HCT116 (cell line): ENCODE results near the gene DLG2. TPM values are rescaled to one million over a fixed set of nuclear protein-coding genes. Genes with fewer than 3 reads are reported as not detected.

Experiments used
- ATAC-seq: fragments of 200-7000 bp; cut with Tn5 transposase; 2 replicates; pipeline ENCODE4 v1.9.1; 2020; ENCODE audit warnings: mild to moderate bottlenecking, moderate library complexity
- BruUV-seq: library from RNA; stranded (reverse); fragments of 400-500 nt; replicated peaks from 2 replicates; lab custom pipeline; 2021; lab: Mats Ljungman, UMichigan
- CTCF ChIA-PET: fragments of 300-600 bp; sonication (Branson Sonifier 250); formaldehyde crosslinking; loops from one replicate; lab custom pipeline; 2021; ENCODE audit warnings: antibody characterized with exemption; lab: Charles Lee
- POLR2A ChIA-PET: fragments of 300-600, 350-600 bp; sonication (Branson Sonifier 250); formaldehyde crosslinking; loops from one replicate; lab custom pipeline; 2021; ENCODE audit warnings: antibody characterized with exemption; lab: Charles Lee
- RAD21 ChIA-PET, 2 experiments: fragments of 300-600 bp; sonication (Branson Sonifier 250); formaldehyde crosslinking; loops; one replicate each; lab custom pipeline; 2023; ENCODE audit warnings: low total read pairs in 2 of 2; ENCODE audit not compliant: uncharacterized antibody in 2 of 2, unreplicated experiment in 2 of 2, low non-redundant PET in 1 of 2; lab: Charles Lee
- DNase-seq: peaks from one replicate; pipeline ENCODE4 v3.0.0-alpha.2; 2010; ENCODE audit warnings: low read depth, low spot score
- H2AFZ ChIP-seq: fragments of 200-600 bp; shearing (Covaris generic), sonication (generic); 2 replicates; pipeline ENCODE4 v1.6.1; 2017; ENCODE audit warnings: low read depth, mixed run types, mixed read lengths, antibody characterized with exemption, low read length; ENCODE audit not compliant: poor library complexity, severe bottlenecking
- H3K27ac ChIP-seq: 2 replicates; pipeline ENCODE4 v1.5.1; 2012; ENCODE audit warnings: low read depth, low read length
- H3K27me3 ChIP-seq: fragments of 200-600 bp; sonication (generic); 2 replicates; pipeline ENCODE4 v1.6.1; 2016; ENCODE audit warnings: mixed run types, low read length, mixed read lengths; ENCODE audit not compliant: insufficient read depth
- H3K36me3 ChIP-seq, 2 experiments: fragments of 200-500 bp in 1 of 2; fragments of 200-600 bp in 1 of 2; sonication (Bioruptor generic) in 1 of 2; sonication (generic) in 1 of 2; 2 replicates each; pipeline versions ENCODE4 v1.5.1 to v1.6.1; 2014 to 2016; ENCODE audit warnings: low read length in 2 of 2, inconsistent platforms in 1 of 2, mixed read lengths in 1 of 2, mixed run types in 1 of 2; ENCODE audit not compliant: insufficient read depth in 2 of 2, control insufficient read depth in 1 of 2
- H3K4me1 ChIP-seq, 2 experiments: fragments of 200-600 bp in 1 of 2; sonication (generic) in 1 of 2; 2 replicates each; pipeline versions ENCODE4 v1.5.1 to v1.6.1; 2012 to 2017; ENCODE audit warnings: low read length in 2 of 2, inconsistent platforms in 1 of 2, mild to moderate bottlenecking in 1 of 2, mixed read lengths in 1 of 2, mixed run types in 1 of 2, moderate library complexity in 1 of 2; ENCODE audit not compliant: insufficient read depth in 2 of 2, control insufficient read depth in 1 of 2
- H3K4me2 ChIP-seq: fragments of 200-600 bp; sonication (generic); 2 replicates; pipeline ENCODE4 v1.6.1; 2017; ENCODE audit warnings: mixed run types, low read length, mixed read lengths
- H3K4me3 ChIP-seq, 2 experiments: fragments of 200-600 bp in 1 of 2; sonication (generic) in 1 of 2; replicated peaks in 1 of 2; 2 replicates each; pipeline ENCODE4 v1.5.1; 2011 to 2016; ENCODE audit warnings: low read length in 2 of 2, control low read depth in 1 of 2, low read depth in 1 of 2, mild to moderate bottlenecking in 1 of 2, mixed read lengths in 1 of 2, mixed run types in 1 of 2
- H3K79me2 ChIP-seq: fragments of 200-600 bp; sonication (generic); 2 replicates; pipeline ENCODE4 v1.6.1; 2017; ENCODE audit warnings: mild to moderate bottlenecking, mixed run types, low read length, moderate library complexity, mixed read lengths; ENCODE audit not compliant: insufficient read depth
- H3K9ac ChIP-seq: fragments of 200-600 bp; sonication (generic); 2 replicates; pipeline ENCODE4 v1.6.1; 2016; ENCODE audit warnings: low read length, mixed read lengths
- H3K9me2 ChIP-seq: fragments of 200-600 bp; sonication (generic), shearing (Covaris generic); 2 replicates; pipeline ENCODE4 v1.6.1; 2017; ENCODE audit warnings: mixed run types, mild to moderate bottlenecking, moderate library complexity; ENCODE audit not compliant: insufficient read depth
- H3K9me3 ChIP-seq, 2 experiments: fragments of 200-500 bp in 1 of 2; fragments of 200-600 bp in 1 of 2; sonication (Bioruptor generic) in 1 of 2; sonication (generic) in 1 of 2; 2 replicates each; pipeline ENCODE4 v1.6.1; 2014 to 2017; ENCODE audit warnings: low read length in 2 of 2, mixed read lengths in 2 of 2, inconsistent platforms in 1 of 2, low read depth in 1 of 2, mild to moderate bottlenecking in 1 of 2, mixed run types in 1 of 2, moderate library complexity in 1 of 2; ENCODE audit not compliant: control insufficient read depth in 1 of 2, insufficient read depth in 1 of 2
- H4K20me1 ChIP-seq: fragments of 200-600 bp; sonication (generic), shearing (Covaris generic); 2 replicates; pipeline ENCODE4 v1.6.1; 2017; ENCODE audit warnings: mixed run types, mild to moderate bottlenecking, moderate library complexity; ENCODE audit not compliant: insufficient read depth
- EZH2phosphoT487 ChIP-seq: fragments of 200-600 bp; IDR thresholded peaks from 2 replicates; pipeline ENCODE4 v1.6.1; 2018; ENCODE audit warnings: antibody characterized with exemption, borderline replicate concordance
- FOSL1 ChIP-seq: IDR thresholded peaks from 2 replicates; pipeline ENCODE4 v1.6.1; 2012; ENCODE audit warnings: low read depth
- SIN3A ChIP-seq: IDR thresholded peaks from 2 replicates; pipeline ENCODE4 v1.6.1; 2012; ENCODE audit warnings: low read depth
- ZFX ChIP-seq: fragments of 450-650 bp; IDR thresholded peaks from 2 replicates; pipeline ENCODE4 v1.6.1; 2017
- intact Hi-C: fragments of 100-400 bp; cut with micrococcal nuclease; formaldehyde crosslinking; loops from 2 replicates; pipeline ENCODE4 v1.10.0; 2022
- total RNA-seq: library from RNA; stranded (reverse); gene quantifications from one replicate; pipeline ENCODE4 v1.2.1, GENCODE V29; 2021; ENCODE audit not compliant: unreplicated experiment
- TF ChIP-seq, protein P1 (sequence below): IDR thresholded peaks from 2 replicates; pipeline ENCODE4 v1.6.1; 2012; ENCODE audit warnings: low read depth
- TF ChIP-seq, protein P2 (sequence below), 3 experiments: fragments of 200-600 bp in 1 of 3; sonication (generic) in 1 of 3; IDR thresholded peaks in 2 of 3; conservative IDR thresholded peaks in 1 of 3; 2 replicates each; pipeline ENCODE4 v1.5.1; 2012 to 2017; ENCODE audit warnings: low read depth in 2 of 3, low read length in 2 of 3, antibody characterized with exemption in 1 of 3, borderline replicate concordance in 1 of 3, control low read depth in 1 of 3, mild to moderate bottlenecking in 1 of 3, mixed read lengths in 1 of 3, mixed run types in 1 of 3, moderate library complexity in 1 of 3; ENCODE audit not compliant: insufficient read depth in 1 of 3

DLG2 gene
- total RNA-seq, 1 experiment from 2014 or later, result 2.4 TPM

DNA sequence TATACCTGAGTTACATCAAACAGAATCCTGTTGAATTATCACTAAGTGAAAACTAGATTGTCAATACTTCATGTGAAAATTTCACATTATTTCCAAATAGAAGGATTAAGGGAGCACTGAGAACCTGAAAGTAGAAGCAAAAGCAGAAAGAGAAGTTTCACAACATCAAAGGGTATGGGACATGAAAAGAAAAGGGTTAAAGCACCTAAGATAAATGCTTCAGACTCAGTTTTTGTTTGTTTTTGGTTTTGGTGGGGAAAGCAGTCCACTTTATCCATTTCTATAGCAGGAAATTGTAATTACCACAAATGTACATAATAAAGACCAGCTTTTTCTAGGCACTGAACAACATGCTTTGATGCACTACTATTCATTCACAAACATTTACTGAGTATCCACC lies 1271.2 kb downstream of the DLG2 start:
- ATAC-seq, result no peak
- no peak for TF ChIP-seq EZH2phosphoT487
- TF ChIP-seq ZFX, result no peak
- TF ChIP-seq, protein P1, sequence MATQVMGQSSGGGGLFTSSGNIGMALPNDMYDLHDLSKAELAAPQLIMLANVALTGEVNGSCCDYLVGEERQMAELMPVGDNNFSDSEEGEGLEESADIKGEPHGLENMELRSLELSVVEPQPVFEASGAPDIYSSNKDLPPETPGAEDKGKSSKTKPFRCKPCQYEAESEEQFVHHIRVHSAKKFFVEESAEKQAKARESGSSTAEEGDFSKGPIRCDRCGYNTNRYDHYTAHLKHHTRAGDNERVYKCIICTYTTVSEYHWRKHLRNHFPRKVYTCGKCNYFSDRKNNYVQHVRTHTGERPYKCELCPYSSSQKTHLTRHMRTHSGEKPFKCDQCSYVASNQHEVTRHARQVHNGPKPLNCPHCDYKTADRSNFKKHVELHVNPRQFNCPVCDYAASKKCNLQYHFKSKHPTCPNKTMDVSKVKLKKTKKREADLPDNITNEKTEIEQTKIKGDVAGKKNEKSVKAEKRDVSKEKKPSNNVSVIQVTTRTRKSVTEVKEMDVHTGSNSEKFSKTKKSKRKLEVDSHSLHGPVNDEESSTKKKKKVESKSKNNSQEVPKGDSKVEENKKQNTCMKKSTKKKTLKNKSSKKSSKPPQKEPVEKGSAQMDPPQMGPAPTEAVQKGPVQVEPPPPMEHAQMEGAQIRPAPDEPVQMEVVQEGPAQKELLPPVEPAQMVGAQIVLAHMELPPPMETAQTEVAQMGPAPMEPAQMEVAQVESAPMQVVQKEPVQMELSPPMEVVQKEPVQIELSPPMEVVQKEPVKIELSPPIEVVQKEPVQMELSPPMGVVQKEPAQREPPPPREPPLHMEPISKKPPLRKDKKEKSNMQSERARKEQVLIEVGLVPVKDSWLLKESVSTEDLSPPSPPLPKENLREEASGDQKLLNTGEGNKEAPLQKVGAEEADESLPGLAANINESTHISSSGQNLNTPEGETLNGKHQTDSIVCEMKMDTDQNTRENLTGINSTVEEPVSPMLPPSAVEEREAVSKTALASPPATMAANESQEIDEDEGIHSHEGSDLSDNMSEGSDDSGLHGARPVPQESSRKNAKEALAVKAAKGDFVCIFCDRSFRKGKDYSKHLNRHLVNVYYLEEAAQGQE, result no peak
- no peak for TF ChIP-seq SIN3A
- TF ChIP-seq, protein P2, sequence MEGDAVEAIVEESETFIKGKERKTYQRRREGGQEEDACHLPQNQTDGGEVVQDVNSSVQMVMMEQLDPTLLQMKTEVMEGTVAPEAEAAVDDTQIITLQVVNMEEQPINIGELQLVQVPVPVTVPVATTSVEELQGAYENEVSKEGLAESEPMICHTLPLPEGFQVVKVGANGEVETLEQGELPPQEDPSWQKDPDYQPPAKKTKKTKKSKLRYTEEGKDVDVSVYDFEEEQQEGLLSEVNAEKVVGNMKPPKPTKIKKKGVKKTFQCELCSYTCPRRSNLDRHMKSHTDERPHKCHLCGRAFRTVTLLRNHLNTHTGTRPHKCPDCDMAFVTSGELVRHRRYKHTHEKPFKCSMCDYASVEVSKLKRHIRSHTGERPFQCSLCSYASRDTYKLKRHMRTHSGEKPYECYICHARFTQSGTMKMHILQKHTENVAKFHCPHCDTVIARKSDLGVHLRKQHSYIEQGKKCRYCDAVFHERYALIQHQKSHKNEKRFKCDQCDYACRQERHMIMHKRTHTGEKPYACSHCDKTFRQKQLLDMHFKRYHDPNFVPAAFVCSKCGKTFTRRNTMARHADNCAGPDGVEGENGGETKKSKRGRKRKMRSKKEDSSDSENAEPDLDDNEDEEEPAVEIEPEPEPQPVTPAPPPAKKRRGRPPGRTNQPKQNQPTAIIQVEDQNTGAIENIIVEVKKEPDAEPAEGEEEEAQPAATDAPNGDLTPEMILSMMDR (IDR thresholded peaks at IDR 0.05 in 2 of 3, conservative IDR thresholded peaks at IDR 0.05 in 1 of 3; ENCODE audit: borderline replicate concordance in 1 of 3, insufficient read depth in 1 of 3, low read depth in 2 of 3, low read length in 2 of 3), result no peak
- TF ChIP-seq FOSL1, result no peak

More for the DNA sequence above, 1271.2 kb downstream of the DLG2 start:
- Histone ChIP-seq H2AFZ (no peak overlapping the region), H3K9me2 (no peaks in the 10 kb centered on the region), H3K27me3 (no peaks in the 10 kb centered on the region), H3K9me3 (no peaks in the 10 kb centered on the region), H3K79me2 (no peaks in the 10 kb centered on the region), H3K9ac (no peak overlapping the region), H3K4me2 (no peak overlapping the region), H3K4me1 (no peaks in the 10 kb centered on the region), H3K4me3 (no peak overlapping the region), H4K20me1 (no peaks in the 10 kb centered on the region), H3K36me3 (no peaks in the 10 kb centered on the region), H3K27ac (no peak overlapping the region)
- BruUV-seq, result no TSS peak
- ChIA-PET RAD21 (no interaction called here), CTCF (no interaction called here), POLR2A (no interaction called here)
- intact Hi-C loops, result no loop called here
- DNase-seq, result no peak
